Left ventricle myocardium superior (tissue), 1 donor: ENCODE results near the gene TPSD1. TPM values are rescaled to one million over a fixed set of nuclear protein-coding genes. Genes with fewer than 3 reads are reported as not detected.
"Not testable (repeated sequence)": the region's sequence is repeated elsewhere in the genome, so short reads cannot be mapped to it uniquely, and the experiment has no call there.

Experiments used
- ATAC-seq: fragments of 200-7000 bp; cut with Tn5 transposase; one replicate; pipeline ENCODE4 v1.9.1; 2020; ENCODE audit warnings: mild to moderate bottlenecking, moderate library complexity
- DNase-seq: peaks from one replicate; pipeline ENCODE4 v3.0.0-alpha.2; 2020
- intact Hi-C: fragments of 100-400 bp; cut with micrococcal nuclease; formaldehyde crosslinking; loops from one replicate; pipeline ENCODE4 v1.11.0; 2022
- total RNA-seq: library from RNA; stranded (reverse); fragmentation: NEBNext Ultra II Directional; extraction: Animal tissue kit (Norgen Biotek cat#: 25700); gene quantifications from one replicate; pipeline ENCODE4 v1.2.1, GENCODE V29; 2021
- donor health status: DM: no; HTN: yes; CAD: no; lungs with severe emphysema.

TPSD1 gene
- total RNA-seq, 1 donor from 2014 or later: 0.50 TPM

GRCh38 chr16:1218930-1219611 lies 36.8 kb upstream of the TPSD1 start:
- no peak for ATAC-seq
- intact Hi-C loops: no loop called here
- DNase-seq: no peak

DNA sequence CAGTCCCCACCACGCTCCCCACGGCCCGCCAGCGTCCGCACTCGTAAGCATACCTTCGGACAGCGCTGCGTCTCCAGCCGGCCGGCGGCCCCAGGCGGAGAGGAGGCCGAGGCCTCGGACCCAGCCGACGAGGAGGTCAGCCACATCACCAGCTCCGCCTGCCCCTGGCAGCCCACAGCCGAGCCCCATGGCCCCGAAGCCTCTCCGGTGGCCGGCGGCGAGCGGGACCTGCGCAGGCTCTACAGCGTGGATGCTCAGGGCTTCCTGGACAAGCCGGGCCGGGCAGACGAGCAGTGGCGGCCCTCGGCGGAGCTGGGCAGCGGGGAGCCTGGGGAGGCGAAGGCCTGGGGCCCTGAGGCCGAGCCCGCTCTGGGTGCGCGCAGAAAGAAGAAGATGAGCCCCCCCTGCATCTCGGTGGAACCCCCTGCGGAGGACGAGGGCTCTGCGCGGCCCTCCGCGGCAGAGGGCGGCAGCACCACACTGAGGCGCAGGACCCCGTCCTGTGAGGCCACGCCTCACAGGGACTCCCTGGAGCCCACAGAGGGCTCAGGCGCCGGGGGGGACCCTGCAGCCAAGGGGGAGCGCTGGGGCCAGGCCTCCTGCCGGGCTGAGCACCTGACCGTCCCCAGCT lies 35.7 kb upstream of the TPSD1 start:
- ATAC-seq: no peak
- intact Hi-C loops: no loop called here

DNA sequence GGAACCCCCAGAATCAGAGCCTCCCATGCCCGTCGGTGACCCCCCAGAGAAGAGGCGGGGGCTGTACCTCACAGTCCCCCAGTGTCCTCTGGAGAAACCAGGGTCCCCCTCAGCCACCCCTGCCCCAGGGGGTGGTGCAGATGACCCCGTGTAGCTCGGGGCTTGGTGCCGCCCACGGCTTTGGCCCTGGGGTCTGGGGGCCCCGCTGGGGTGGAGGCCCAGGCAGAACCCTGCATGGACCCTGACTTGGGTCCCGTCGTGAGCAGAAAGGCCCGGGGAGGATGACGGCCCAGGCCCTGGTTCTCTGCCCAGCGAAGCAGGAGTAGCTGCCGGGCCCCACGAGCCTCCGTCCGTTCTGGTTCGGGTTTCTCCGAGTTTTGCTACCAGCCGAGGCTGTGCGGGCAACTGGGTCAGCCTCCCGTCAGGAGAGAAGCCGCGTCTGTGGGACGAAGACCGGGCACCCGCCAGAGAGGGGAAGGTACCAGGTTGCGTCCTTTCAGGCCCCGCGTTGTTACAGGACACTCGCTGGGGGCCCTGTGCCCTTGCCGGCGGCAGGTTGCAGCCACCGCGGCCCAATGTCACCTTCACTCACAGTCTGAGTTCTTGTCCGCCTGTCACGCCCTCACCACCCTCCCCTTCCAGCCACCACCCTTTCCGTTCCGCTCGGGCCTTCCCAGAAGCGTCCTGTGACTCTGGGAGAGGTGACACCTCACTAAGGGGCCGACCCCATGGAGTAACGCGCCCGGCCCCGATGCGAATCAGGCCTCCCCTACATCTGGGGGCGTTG lies 34.8 kb upstream of the TPSD1 start:
- intact Hi-C loops: no loop called here
- ATAC-seq (peak; percentile 11), DNase-seq (no peak)

More for the DNA sequence above, 35.7 kb upstream of the TPSD1 start:
- DNase-seq: no peak

- intact Hi-C loops: no loop called here
- no peak for DNase-seq
- no peak for ATAC-seq
These were observed 34.0 kb upstream of the TPSD1 start for GRCh38 chr16:1221628-1222552.

- intact Hi-C loops: no loop called here
- DNase-seq (no peak), ATAC-seq (no peak)
These were observed 33.1 kb upstream of the TPSD1 start for GRCh38 chr16:1222553-1223354.

- DNase-seq (no peak), ATAC-seq (no peak)
- intact Hi-C loops: no loop called here
These were observed 32.3 kb upstream of the TPSD1 start for GRCh38 chr16:1223355-1224214.

GRCh38 chr16:1224558-1224957 lies 31.3 kb upstream of the TPSD1 start:
- no peak for DNase-seq
- ATAC-seq: no peak
- intact Hi-C loops: no loop called here

GRCh38 chr16:1225051-1225451 lies 30.8 kb upstream of the TPSD1 start, which contains the start of gene TPSG1:
Gene TPSG1 (minus strand): TSS chr16:1225268. CDS start chr16:1225252, 16 bp downstream.
- no peak for ATAC-seq
- intact Hi-C loops: no loop called here
- DNase-seq: no peak

GRCh38 chr16:1225728-1226311 lies 30.0 kb upstream of the TPSD1 start:
- ATAC-seq, DNase-seq, intact Hi-C loops: not testable (repeated sequence)

DNA sequence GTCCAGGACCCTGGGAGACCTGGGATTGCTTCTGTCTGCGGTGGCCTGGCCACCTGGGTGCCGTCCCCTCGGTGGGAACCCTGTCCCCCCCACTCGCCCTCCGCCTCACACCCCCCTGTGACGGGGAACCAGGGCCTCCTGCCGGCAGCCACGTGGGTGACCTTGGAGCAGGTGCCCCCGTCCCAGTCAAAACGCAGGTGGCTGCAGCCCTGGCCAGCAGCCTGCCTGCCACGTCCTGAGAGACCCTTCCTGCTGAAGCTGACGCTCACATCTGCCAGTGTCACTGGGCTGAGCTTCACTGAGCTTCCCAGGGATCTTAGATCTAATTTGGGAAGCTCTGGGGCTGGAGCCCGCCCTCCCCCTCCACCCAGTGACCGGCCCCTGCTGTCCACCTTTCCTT lies 29.2 kb upstream of the TPSD1 start:
- intact Hi-C loops, DNase-seq, ATAC-seq: not testable (repeated sequence)

DNA sequence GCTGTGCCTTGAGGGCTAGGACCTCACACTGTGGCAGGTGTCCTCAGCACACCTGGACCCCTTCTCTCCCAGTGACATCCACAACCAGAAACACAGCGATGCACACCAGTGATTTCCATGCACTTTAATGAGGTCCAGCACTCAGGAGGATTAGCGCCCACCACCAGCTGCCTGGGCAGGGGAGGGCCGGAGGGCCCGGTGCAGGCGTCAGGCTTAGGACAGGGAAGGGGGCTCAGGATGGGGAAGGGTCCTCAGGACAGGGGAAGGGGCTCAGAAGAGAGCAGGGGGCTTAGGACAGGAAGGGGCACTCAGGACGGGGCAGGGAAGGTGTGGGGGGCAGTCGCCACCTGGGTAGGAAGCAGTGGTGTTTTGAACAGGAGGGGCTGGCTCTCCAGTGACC lies 27.6 kb upstream of the TPSD1 start:
- DNase-seq, ATAC-seq, intact Hi-C loops: not testable (repeated sequence)

- DNase-seq, ATAC-seq, intact Hi-C loops: not testable (repeated sequence)
These were observed 26.4 kb upstream of the TPSD1 start for GRCh38 chr16:1229476-1229875.

DNA sequence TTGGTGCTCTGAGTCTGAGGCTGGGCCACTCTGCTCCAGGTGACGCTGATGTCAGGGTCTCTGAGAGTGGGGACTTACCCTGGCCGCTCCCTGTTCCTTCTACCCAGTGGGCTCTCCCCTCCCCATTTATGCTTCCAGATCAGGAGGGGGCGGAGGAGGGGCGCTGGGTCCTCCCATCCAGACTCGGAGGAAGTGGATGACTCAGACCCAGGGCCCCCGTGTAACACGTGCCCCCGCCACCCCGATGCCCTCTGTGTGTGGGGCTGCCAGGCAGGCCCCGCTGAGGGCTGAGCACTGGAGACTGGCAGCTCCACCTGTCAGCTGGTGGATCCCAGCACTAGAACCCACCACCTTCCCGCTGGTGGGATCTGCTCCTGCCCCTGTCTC lies 25.8 kb upstream of the TPSD1 start, which contains the start of gene TPSB2:
TPSB2 (minus strand) TSS at position 101 of the 387 bp plus-strand sequence. CDS start 233 bp downstream, outside the sequence.
- DNase-seq, intact Hi-C loops, ATAC-seq: not testable (repeated sequence)

DNA sequence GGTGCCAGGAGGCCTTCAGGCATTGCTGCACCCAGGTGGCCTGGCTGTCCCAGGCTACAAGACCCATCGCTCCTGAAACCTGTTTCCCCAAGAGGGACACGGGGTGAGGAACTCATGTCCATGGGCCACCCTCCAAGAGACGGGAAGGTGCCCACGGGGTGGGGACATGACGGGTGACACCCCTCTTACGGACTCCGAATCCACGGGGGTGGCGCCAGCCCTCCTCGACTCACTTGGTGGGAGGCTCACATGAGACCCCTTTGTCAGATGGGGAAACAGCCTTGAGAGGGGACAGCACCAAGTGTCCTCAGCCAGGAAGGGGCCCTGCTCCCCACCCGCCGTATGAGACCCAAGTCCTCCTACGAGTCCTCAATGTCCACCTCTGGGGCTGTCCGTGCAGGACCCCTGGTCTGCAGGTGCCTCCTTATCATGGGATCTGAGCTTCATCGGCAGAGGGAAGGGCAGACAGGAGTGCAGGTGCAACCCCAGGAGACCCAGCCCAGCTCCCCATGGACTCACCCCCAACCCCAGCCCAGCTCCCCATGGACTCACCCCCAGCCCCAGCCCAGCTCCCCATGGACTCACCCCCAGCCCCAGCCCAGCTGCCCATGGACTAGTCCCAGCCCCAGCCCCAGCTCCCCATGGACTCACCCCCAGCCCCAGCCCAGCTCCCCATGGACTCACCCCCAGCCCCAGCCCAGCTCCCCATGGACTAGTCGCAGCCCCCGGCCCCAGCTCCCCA lies 25.2 kb upstream of the TPSD1 start:
- ATAC-seq, intact Hi-C loops: not testable (repeated sequence)
- DNase-seq: peak; percentile 4

DNA sequence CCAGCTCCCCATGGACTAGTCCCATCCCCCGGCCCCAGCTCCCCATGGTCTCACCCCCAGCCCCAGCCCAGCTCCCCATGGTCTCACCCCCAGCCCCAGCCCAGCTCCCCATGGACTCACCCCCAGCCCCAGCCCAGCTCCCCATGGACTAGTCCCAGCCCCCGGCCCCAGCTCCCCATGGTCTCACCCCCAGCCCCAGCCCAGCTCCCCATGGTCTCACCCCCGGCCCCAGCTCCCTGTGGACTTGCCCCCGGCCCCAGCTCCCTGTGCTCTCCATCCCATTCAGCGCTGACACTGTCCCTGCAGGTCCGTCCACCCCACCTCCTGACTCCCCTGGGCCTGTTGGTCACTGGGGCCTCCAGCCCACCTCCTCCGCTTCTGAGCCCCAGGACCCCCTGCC lies 24.6 kb upstream of the TPSD1 start:
- ATAC-seq, intact Hi-C loops: not testable (repeated sequence)
- DNase-seq: peak; percentile 12
